ENCODE data around the gene KCNG4. TPM values are rescaled to one million over a fixed set of nuclear protein-coding genes. Genes with fewer than 3 reads are reported as not detected.
"Not testable (repeated sequence)": the region's sequence is repeated elsewhere in the genome, so short reads cannot be mapped to it uniquely, and the experiment has no call there.

Gene KCNG4
- total and polyA plus RNA-seq, 9 donors = not detected

- no peak overlapping the region for H3K4me3 ChIP-seq
- H3K27me3 ChIP-seq = no peaks in the 10 kb centered on the region
- H3K36me3 ChIP-seq = no peaks in the 10 kb centered on the region
- H3K9me3 ChIP-seq = no peaks in the 10 kb centered on the region
- 66 to 75% (median 70%) methylated on average over 6 of the region's 6 CpGs for WGBS, 3 donors
- intact Hi-C loops (cut with DNase I) = no loop called here
- TF ChIP-seq POLR2A (IDR thresholded peaks at IDR 0.05) (no peak), EP300 (IDR thresholded peaks at IDR 0.05) (no peak), CTCF (IDR thresholded peaks at IDR 0.05) (no peak)
- DNase-seq = no peak
- H3K4me1 ChIP-seq (ENCODE audit: insufficient read depth) = no peaks in the 10 kb centered on the region
- no peak overlapping the region for H3K27ac ChIP-seq
Measured at GRCh38 chr16:84218956-84219355, 20.9 kb downstream of the KCNG4 start.

DNA sequence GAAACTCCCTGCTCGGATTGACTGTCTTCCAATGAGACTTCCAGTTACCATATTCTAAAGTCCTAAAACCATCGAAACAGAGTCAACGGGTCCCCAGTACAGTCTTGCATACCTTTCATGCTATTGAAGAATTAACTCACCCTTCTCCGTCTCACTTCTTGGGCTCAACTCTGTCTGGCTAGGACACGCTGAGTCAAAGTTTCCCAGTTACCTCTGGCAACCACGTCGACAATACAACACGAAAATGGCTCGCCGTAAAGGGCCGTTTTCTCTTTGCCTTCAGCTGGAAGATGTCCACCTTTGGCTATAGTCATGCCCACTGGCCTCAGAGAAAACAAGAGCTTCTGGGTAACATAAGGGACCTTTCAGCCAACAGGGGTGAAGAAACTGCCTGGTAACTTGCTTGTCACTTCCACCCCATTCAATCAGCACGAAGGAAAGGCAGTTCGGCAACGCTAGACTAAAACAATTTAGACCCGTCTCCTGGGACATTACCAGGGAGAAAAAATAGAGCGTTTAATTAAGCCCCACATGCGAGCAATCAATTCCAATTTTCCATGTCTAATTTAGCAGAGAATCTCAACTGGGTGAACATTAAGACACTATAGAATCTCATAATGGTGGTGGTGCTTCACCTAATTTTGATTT, 21.5 kb downstream of the KCNG4 start:
- Histone ChIP-seq H3K9me3 (no peaks in the 10 kb centered on the region), H3K4me3 (no peak overlapping the region), H3K36me3 (no peaks in the 10 kb centered on the region), H3K4me1 (ENCODE audit: insufficient read depth) (no peaks in the 10 kb centered on the region), H3K27me3 (no peaks in the 10 kb centered on the region), H3K27ac (no peak overlapping the region)
- TF ChIP-seq CTCF (IDR thresholded peaks at IDR 0.05) (no peak), EP300 (IDR thresholded peaks at IDR 0.05) (no peak), POLR2A (IDR thresholded peaks at IDR 0.05) (no peak)
- WGBS, 3 donors = 83 to 86% (median 85%) methylated on average over 17 of the region's 17 CpGs
- intact Hi-C loops (cut with DNase I) = no loop called here
- no peak for DNase-seq

DNA sequence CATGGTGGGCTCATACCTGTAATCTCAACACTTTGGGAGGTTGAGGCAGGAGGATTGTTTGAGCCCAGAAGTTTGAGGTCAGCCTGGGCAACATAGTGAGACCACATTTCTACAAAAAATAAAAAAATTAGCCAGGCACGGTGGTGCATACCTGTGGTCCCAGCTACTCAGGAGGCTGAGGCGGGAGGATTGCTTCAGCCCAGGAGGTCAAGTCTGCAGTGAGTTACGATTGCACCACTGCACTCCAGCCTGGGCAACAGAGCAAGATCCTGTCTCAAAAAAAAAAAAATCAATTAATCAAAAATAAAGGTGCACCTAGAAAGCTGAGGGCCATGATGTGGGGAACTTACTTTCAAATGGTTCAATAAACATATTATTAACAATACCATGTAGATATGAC, 23.7 kb downstream of the KCNG4 start:
- DNase-seq; H3K27ac ChIP-seq; intact Hi-C loops (cut with DNase I); H3K9me3 ChIP-seq; H3K4me3 ChIP-seq; H3K27me3 ChIP-seq; H3K36me3 ChIP-seq; H3K4me1 ChIP-seq (ENCODE audit: insufficient read depth): not testable (repeated sequence)
- WGBS, 3 donors = 89 to 95% (median 91%) methylated on average over 3 of the region's 3 CpGs

GRCh38 chr16:84215531-84215930, 24.3 kb downstream of the KCNG4 start:
- 82 to 91% (median 87%) methylated on average over 5 of the region's 5 CpGs for WGBS, 3 donors
- no peaks in the 10 kb centered on the region for H3K36me3 ChIP-seq
- no peaks in the 10 kb centered on the region for H3K27me3 ChIP-seq
- no peak for DNase-seq
- intact Hi-C loops (cut with DNase I) = no loop called here
- H3K9me3 ChIP-seq = no peaks in the 10 kb centered on the region
- no peak overlapping the region for H3K27ac ChIP-seq
- no peak overlapping the region for H3K4me3 ChIP-seq
- TF ChIP-seq CTCF (IDR thresholded peaks at IDR 0.05) (no peak), EP300 (IDR thresholded peaks at IDR 0.05) (no peak), POLR2A (IDR thresholded peaks at IDR 0.05) (no peak)
- H3K4me1 ChIP-seq (ENCODE audit: insufficient read depth) = no peaks in the 10 kb centered on the region

GRCh38 chr16:84214451-84215066, 25.3 kb downstream of the KCNG4 start:
- H3K27ac ChIP-seq = no peak overlapping the region
- H3K27me3 ChIP-seq = no peaks in the 10 kb centered on the region
- H3K4me1 ChIP-seq (ENCODE audit: insufficient read depth) = no peaks in the 10 kb centered on the region
- intact Hi-C loops (cut with DNase I) = no loop called here
- no peak overlapping the region for H3K4me3 ChIP-seq
- no peaks in the 10 kb centered on the region for H3K9me3 ChIP-seq
- 78 to 84% (median 83%) methylated on average over 15 of the region's 15 CpGs for WGBS, 3 donors
- DNase-seq = no peak
- TF ChIP-seq POLR2A (IDR thresholded peaks at IDR 0.05) (no peak), EP300 (IDR thresholded peaks at IDR 0.05) (no peak), CTCF (IDR thresholded peaks at IDR 0.05) (no peak)
- H3K36me3 ChIP-seq = no peaks in the 10 kb centered on the region

Measured in ovary (tissue), 9 donors.